Measurements from ENCODE around the gene SH3BP5L.

- no peak for TF ChIP-seq GATA2 (IDR thresholded peaks at IDR 0.05; ENCODE audit: low read depth, low read length)
- no peak for TF ChIP-seq GATA3 (IDR thresholded peaks at IDR 0.05; ENCODE audit: low read depth, low read length)
Measured at GRCh38 chr1:248816042-248816851, 9.5 kb downstream of the SH3BP5L start.

All from SH-SY5Y (cell line).